Osteocyte (in vitro differentiated cells): ENCODE results near the gene GDF10. TPM values are rescaled to one million over a fixed set of nuclear protein-coding genes. Genes with fewer than 3 reads are reported as not detected.

Source experiments
- DNase-seq: peaks from one replicate; pipeline ENCODE4 v3.0.0; 2021; ENCODE audit warnings: mixed read lengths; ENCODE audit not compliant: unreplicated experiment; ENCODE audit errors: extremely low spot score
- H3K27ac Mint-ChIP-seq: one replicate; pipeline ENCODE4 v1.8.0; 2021; ENCODE audit warnings: mild to moderate bottlenecking, mixed read lengths; ENCODE audit not compliant: unreplicated experiment
- H3K27me3 Mint-ChIP-seq: one replicate; pipeline ENCODE4 v1.8.0; 2021; ENCODE audit warnings: mixed read lengths; ENCODE audit not compliant: unreplicated experiment
- H3K36me3 Mint-ChIP-seq: one replicate; pipeline ENCODE4 v1.8.0; 2021; ENCODE audit warnings: mixed read lengths; ENCODE audit not compliant: unreplicated experiment
- H3K4me1 Mint-ChIP-seq: one replicate; pipeline ENCODE4 v1.8.0; 2021; ENCODE audit warnings: mixed read lengths; ENCODE audit not compliant: unreplicated experiment
- H3K4me3 Mint-ChIP-seq: one replicate; pipeline ENCODE4 v1.8.0; 2021; ENCODE audit warnings: mild to moderate bottlenecking, moderate library complexity, mixed read lengths; ENCODE audit not compliant: unreplicated experiment
- H3K9me3 Mint-ChIP-seq: one replicate; pipeline ENCODE4 v1.8.0; 2021; ENCODE audit warnings: mixed read lengths; ENCODE audit not compliant: unreplicated experiment
- total RNA-seq: library from RNA; stranded (reverse); gene quantifications from 2 replicates; pipeline ENCODE4 v1.2.1, GENCODE V29; 2021
- TF ChIP-seq, protein P1 (sequence below): fragments of 200-600 bp; sonication (generic); IDR thresholded peaks from 2 replicates; pipeline ENCODE4 v1.5.0; 2021; ENCODE audit warnings: antibody characterized with exemption, mild to moderate bottlenecking, moderate library complexity

The GDF10 gene
- total RNA-seq, 1 donor from 2014 or later = not detected

DNA sequence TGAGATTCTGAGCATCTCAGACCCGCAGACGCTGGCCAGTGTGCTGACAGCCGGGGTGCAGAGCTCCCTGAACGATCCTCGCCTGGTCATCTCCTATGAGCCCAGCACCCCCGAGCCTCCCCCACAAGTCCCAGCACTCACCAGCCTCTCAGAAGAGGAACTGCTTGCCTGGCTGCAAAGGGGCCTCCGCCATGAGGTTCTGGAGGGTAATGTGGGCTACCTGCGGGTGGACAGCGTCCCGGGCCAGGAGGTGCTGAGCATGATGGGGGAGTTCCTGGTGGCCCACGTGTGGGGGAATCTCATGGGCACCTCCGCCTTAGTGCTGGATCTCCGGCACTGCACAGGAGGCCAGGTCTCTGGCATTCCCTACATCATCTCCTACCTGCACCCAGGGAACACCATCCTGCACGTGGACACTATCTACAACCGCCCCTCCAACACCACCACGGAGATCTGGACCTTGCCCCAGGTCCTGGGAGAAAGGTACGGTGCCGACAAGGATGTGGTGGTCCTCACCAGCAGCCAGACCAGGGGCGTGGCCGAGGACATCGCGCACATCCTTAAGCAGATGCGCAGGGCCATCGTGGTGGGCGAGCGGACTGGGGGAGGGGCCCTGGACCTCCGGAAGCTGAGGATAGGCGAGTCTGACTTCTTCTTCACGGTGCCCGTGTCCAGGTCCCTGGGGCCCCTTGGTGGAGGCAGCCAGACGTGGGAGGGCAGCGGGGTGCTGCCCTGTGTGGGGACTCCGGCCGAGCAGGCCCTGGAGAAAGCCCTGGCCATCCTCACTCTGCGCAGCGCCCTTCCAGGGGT lies 48.9 kb downstream of the GDF10 start:
- no peaks in the 10 kb centered on the region for H3K4me1 Mint-ChIP-seq
- no peaks in the 10 kb centered on the region for H3K9me3 Mint-ChIP-seq
- no peak overlapping the region for H3K4me3 Mint-ChIP-seq
- peaks cover 20% of the 10 kb centered on the region for H3K27me3 Mint-ChIP-seq
- TF ChIP-seq, protein P1, sequence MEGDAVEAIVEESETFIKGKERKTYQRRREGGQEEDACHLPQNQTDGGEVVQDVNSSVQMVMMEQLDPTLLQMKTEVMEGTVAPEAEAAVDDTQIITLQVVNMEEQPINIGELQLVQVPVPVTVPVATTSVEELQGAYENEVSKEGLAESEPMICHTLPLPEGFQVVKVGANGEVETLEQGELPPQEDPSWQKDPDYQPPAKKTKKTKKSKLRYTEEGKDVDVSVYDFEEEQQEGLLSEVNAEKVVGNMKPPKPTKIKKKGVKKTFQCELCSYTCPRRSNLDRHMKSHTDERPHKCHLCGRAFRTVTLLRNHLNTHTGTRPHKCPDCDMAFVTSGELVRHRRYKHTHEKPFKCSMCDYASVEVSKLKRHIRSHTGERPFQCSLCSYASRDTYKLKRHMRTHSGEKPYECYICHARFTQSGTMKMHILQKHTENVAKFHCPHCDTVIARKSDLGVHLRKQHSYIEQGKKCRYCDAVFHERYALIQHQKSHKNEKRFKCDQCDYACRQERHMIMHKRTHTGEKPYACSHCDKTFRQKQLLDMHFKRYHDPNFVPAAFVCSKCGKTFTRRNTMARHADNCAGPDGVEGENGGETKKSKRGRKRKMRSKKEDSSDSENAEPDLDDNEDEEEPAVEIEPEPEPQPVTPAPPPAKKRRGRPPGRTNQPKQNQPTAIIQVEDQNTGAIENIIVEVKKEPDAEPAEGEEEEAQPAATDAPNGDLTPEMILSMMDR = no peak
- no peaks in the 10 kb centered on the region for H3K36me3 Mint-ChIP-seq
- H3K27ac Mint-ChIP-seq = no peak overlapping the region
- no peak for DNase-seq

- DNase-seq = no peak
- H3K27ac Mint-ChIP-seq = no peak overlapping the region
- no peaks in the 10 kb centered on the region for H3K9me3 Mint-ChIP-seq
Measured at GRCh38 chr10:47349516-47349915, 49.5 kb downstream of the GDF10 start.

GRCh38 chr10:47349941-47350371 lies 50.0 kb downstream of the GDF10 start:
- peaks cover 14% of the 10 kb centered on the region for H3K27me3 Mint-ChIP-seq
- TF ChIP-seq, protein P1 = no peak
- no peak overlapping the region for H3K27ac Mint-ChIP-seq
- no peak overlapping the region for H3K4me3 Mint-ChIP-seq
- no peaks in the 10 kb centered on the region for H3K4me1 Mint-ChIP-seq
- no peaks in the 10 kb centered on the region for H3K36me3 Mint-ChIP-seq
- DNase-seq = no peak
- no peaks in the 10 kb centered on the region for H3K9me3 Mint-ChIP-seq

More at GRCh38 chr10:47349516-47349915, 49.5 kb downstream of the GDF10 start:
- Mint-ChIP-seq H3K36me3 (no peaks in the 10 kb centered on the region), H3K27me3 (peaks cover 17% of the 10 kb centered on the region), H3K4me1 (no peaks in the 10 kb centered on the region), H3K4me3 (no peak overlapping the region)
- TF ChIP-seq, protein P1 = no peak

- Mint-ChIP-seq H3K27me3 (peaks cover 5% of the 10 kb centered on the region), H3K27ac (no peak overlapping the region), H3K36me3 (no peaks in the 10 kb centered on the region)
Measured at GRCh38 chr10:47350671-47351640, 51.0 kb downstream of the GDF10 start.

More at GRCh38 chr10:47350671-47351640, 51.0 kb downstream of the GDF10 start:
- Mint-ChIP-seq H3K4me1 (no peaks in the 10 kb centered on the region), H3K9me3 (no peaks in the 10 kb centered on the region), H3K4me3 (no peak overlapping the region)
- TF ChIP-seq, protein P1 = no peak
- DNase-seq = no peak
